GM21390 (cell line): ENCODE measurements around the gene PRSS2.
"Not testable (repeated sequence)": the region's sequence is repeated elsewhere in the genome, so short reads cannot be mapped to it uniquely, and the experiment has no call there.

Source experiments
- ATAC-seq: cut with Tn5 transposase; IDR thresholded peaks from one replicate; pipeline ENCODE4 v1.9.1; 2021; ENCODE audit not compliant: unreplicated experiment

Gene PRSS2

DNA sequence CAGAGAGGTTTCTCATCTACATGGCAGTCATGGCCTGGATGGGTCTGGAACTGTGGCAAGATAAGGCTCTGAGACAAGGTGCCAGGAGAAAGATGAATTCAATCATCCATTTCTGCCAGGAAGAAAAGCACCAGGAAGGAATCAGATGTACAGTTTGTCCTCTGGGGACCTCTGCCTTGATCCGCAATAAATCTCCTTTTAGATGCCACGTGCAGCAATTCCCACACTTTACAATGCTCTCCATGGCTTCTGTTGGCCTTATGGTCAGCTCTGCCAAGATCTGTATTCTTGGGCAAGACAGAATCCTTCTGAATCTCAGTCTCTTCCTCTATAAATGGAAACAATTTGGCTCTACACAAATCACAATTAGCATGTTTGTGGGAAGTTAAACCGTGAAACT, 12.5 kb upstream of the PRSS2 start:
- not testable (repeated sequence) for ATAC-seq

DNA sequence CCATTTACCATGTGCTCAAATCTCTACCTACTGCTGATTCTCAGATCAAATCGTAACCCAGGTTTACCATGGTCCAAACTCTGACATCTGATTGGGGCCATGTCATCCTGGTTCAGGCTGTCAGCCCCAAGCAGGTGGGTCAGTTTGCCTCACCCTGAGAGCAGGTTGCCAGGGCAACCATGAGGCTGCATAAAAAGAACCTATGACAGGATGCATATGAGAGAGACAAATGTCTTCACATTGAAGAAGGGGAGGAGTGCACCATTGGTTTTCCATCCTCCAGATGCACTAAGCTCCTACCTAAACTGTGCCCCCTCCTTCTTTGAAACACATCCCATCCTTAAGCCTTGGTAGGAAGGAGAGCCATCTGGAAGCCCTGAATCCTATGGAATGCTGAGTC, 11.3 kb upstream of the PRSS2 start:
- ATAC-seq: no peak

DNA sequence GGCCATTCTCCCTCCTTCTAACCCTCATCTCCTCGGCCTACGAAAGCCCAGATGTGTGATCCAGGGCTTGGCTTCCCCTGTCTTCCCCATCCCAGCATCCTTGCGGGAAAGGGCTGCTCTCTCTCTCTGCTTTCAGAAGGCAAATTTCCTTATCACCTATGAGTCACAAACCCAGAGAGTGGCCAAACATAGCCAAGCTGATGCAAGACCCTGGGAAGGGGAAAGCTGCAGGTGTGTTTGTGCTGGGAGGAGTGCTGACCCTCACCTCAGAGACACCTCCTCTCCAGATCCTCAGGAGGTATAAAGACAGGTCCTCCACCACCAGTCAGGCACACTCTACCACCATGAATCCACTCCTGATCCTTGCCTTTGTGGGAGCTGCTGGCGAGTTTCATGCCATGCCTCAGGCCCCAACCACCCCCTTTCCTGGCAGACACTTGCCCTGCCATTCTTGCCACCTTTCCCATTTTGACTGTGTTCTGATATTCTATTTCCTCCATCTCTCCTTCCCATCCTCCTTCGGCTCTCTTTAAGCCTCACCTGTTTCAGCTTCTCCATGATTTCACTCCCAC, 10.6 kb upstream of the PRSS2 start:
- no peak for ATAC-seq

DNA sequence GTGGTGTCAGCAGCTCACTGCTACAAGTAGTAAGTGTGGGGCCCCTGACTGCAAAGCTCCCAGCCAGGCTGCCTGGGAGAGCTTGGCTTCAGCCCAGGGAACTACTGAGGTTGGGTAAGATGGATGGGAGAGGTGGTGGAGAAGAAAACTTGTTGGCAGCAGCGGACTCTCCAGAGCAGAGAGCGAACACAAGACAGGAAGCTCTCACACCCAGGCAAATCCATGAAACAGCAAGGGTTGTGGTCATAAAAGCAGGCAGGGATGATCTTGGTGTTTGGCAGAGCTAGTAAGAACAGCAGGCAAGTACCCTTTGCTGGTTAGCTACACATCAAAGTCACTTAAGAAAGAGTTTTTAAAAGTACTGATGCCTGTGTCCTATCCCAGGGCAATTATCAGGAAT, 9.2 kb upstream of the PRSS2 start:
- not testable (repeated sequence) for ATAC-seq

DNA sequence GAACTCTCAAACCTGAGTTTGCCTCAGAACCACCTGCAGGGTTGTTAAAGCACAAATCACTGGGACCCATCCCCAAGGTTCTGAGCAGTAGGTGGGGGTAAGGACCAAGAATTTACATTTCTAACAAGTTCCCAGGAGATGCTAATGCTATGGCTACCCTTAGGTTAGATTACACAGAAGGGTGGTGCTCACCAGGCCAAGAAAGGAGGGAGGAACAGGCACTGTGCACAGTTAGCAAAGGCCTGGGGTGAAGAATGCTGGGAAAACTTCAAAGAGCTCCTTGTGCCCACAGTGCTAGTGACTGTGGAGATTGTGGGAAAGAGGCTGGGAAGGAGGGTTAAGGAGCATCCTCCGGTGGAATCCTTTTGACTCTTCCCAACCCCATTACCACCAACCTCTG, 8.7 kb upstream of the PRSS2 start:
- ATAC-seq: no peak

DNA sequence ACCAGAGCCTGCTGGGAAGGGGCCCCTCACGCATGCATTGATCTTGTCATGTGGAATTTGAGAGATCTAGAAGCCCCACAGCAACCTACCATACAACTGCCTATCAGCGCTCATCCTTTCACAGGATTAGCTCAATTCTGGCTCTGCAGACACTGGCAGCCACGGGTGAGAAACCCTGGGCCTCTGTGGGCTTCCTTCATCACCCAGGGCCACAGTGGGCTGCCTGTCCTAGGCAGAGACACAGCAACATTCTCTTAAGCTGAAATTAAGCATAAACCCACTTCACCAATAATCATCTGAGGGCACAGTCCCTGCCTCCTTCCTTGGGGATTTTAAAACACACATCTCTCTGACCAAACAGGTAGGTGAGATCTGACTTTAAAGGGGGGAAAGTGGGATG, 3.3 kb upstream of the PRSS2 start:
- ATAC-seq: no peak

DNA sequence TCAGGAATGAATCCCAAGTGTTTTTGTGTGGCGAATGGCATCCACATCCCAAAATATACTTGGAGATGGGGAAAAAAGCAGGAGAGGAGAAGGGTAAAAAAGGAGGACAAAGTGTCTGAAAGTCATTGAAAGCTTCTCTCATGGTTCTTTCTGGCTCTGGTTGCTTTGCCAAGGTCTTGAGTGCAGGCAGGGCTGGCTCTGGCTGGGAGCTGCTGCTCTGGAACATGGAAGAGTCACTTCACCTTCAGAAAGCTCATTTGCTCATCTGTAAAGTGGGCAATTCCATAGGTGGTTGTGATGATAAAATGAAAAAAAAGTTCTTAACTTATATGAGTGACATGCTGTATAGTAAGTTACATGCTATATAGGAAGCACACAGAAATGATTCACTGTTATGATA, 2.9 kb upstream of the PRSS2 start:
- no peak for ATAC-seq

DNA sequence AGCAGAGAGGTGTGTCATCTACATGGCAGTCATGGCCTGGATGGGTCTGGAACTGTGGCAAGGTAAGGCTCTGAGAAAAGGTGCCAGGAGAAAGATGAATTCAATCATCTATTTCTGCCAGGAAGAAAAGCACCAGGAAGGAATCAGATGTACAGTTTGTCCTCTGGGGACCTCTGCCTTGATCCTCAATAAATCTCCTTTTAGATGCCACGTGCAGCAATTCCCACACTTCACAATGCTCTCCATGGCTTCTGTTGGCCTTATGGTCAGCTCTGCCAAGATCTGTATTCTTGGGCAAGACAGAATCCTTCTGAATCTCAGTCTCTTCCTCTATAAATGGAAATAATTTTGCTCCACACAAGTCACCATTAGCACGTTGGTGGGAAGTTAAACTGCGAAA, 1.9 kb upstream of the PRSS2 start:
- ATAC-seq: not testable (repeated sequence)

DNA sequence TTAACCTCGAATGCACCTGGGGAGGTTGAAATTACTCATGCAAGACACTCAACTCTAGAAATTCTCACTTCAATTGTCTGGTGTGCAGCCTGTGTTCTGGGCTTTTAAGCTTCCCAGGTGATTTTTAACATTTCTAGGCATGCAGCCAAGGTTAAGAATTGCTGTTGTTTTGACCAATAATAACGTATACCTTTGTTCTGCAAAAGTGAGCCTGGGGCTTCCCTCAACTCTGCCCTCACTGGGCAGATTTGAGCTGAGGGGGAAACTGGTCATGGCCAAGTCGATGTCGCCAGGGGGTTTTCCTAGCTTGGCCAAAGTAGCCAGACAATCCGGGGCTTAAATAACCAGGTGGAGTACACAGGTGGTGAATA, 568 bp downstream of the PRSS2 start:
- peak; percentile 92 for ATAC-seq

DNA sequence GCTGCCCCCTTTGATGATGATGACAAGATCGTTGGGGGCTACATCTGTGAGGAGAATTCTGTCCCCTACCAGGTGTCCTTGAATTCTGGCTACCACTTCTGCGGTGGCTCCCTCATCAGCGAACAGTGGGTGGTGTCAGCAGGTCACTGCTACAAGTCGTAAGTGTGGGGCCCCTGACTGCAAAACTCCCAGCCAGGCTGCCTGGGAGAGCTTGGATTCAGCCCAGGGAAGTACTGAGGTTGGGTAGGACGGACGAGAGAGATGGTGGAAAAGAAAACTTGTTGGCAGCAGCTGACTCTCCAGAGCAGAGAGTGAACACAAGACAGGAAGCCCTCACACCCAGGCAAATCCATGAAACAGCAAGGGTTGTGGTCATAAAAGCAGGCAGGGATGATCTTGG, 1.3 kb downstream of the PRSS2 start:
- no peak for ATAC-seq

DNA sequence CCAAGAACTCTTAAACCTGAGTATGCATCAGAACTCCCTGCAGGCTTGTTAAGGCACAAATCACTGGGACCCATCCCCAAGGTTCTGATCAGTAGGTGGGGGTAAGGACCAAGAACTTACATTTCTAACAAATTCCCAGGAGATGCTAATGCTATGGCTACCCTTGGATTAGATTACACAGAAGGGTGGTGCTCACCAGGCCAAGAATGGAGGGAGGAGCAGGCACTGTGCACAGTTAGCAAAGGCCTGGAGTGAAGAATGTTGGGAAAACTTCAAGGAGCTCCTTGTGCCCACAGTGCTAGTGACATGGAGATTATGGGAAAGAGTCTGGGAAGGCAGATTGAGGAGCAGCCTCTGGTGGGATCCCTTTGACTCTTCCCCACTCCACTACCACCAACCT, 1.9 kb downstream of the PRSS2 start:
- ATAC-seq: no peak

DNA sequence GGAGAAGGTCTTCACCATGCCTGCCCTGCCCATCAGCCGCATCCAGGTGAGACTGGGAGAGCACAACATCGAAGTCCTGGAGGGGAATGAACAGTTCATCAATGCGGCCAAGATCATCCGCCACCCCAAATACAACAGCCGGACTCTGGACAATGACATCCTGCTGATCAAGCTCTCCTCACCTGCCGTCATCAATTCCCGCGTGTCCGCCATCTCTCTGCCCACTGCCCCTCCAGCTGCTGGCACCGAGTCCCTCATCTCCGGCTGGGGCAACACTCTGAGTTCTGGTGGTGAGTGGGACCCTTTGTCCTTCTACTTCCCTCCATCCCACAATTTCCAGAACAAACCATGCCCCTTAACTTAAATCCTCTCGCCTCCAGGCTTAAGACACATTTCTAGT, 2.5 kb downstream of the PRSS2 start:
- ATAC-seq: no peak

DNA sequence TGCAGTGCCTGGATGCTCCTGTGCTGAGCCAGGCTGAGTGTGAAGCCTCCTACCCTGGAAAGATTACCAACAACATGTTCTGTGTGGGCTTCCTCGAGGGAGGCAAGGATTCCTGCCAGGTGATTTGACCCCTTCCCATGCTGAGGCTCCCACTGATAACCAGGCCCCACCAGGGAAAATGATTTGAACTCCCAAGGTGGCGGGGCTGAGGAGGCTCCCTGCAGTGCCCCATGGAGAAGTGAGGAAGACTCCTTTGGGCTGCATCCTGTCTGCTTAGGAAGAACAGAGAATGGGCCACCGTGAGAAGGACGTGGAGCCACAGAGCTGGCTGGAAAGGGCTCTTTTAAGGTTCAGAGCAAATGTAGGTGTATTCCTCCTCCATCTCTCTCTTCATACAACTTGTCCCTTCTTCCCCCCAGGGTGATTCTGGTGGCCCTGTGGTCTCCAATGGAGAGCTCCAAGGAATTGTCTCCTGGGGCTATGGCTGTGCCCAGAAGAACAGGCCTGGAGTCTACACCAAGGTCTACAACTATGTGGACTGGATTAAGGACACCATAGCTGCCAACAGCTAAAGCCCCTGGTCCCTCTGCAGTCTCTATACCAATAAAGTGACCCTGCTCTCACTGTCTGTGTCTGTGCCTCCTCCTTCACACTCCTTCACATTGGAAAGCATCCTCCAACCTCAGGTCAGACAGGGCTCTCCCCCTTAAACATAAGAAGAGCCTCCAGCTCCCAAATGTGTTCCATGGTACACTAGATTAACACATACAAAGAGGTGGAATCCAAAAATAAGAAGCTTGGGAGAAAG, 3.4 kb downstream of the PRSS2 start:
- no peak for ATAC-seq

DNA sequence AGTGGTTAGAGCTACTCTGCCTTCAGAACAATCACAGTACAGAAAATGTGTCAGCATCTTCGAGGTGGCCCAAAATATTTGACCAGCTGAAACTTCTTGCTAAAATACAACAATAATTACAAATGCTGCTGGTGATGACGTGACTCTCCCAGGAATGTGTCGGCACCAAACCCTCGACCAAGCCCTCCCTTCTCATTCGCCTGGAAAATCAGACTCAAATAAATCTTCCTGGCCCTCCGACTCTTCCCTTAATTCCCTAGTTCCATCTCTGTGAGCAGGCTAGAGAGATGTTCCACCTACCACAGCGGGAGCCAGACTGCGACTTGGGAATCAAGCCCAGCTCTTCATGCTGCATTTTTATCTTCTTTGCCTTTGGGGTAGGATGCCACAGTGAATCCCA, 4.1 kb downstream of the PRSS2 start:
- ATAC-seq: no peak

DNA sequence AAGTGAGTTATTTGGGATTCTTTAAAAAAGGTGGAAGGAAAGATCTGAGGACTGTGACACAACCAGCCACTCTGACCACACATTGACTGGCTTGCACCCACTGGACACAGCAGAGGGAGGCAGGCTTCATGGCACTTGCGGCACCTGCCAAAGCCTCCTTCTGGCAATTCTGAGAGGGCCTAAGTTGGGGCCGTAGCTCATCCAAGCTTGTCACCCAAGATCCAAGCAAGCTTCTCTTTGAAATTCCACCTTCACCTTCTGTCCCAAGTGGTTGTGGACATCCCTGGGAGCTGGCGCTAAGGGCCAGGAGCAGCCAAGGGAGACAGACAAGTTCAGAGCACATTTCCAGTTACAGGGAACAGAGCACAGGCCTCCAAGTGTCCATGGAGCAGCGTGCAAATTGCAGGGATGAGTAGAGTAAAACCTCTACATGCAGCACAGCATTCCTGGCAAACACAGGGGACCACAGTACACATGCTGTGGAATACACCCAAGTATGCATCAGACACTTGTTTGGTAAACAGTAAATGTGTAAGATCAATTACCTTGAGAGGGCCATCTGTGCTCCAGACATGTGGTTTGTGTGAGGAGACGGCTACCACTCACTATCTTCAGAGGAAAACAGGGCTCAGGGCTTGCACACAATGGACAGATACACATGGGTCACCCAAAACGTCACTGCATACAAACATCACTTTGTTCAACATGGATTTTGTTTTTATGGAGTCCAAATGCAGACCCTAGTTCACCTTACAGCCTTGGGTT, 4.8 kb downstream of the PRSS2 start:
- ATAC-seq: not testable (repeated sequence)

DNA sequence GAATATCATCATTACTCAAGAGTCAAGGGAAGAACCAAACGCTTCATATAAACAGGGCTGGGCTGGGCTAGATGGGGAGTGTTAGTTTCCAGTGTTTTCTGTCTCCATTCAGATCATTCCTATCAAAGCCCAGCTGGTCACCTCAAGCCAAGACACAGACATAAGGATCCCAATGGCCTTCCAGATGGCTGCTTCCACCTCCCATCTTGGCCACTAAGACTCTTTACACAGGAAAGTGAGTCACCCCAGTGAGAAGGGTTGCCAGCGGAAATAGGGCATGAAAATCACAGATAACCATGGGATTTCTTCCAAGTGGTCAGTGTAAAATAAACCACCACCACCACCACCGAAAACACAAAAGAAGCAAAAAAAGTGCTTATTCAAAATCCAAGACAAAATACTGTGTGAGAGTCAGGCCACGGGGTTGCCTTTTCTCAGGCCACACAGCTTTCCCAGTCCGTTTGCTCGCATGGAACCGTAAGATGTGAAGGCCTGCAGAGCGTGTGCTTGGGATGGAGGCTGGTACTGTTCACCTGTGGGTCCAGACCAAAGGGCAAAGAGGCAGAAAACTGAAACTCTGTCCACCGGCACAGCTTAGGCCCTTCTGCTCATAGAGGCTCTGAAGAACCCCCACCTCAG, 5.6 kb downstream of the PRSS2 start:
- no peak for ATAC-seq

DNA sequence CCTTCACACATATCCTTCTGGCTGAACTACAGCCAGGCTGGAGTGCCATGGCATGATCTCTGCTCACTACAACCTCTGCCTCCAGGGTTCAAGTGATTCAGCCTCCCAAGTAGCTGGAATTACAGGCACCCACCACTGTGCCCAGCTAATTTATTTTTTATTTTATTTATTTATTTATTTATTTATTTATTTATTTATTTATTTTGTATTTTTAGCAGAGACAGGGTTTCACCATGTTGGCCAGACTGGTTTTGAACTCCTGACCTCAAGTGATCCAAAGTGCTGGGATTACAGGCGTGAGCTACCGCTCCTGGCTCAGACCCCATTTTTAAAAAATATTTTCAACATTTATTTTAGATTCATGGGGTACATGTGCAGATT, 6.1 kb downstream of the PRSS2 start:
- ATAC-seq: not testable (repeated sequence)

DNA sequence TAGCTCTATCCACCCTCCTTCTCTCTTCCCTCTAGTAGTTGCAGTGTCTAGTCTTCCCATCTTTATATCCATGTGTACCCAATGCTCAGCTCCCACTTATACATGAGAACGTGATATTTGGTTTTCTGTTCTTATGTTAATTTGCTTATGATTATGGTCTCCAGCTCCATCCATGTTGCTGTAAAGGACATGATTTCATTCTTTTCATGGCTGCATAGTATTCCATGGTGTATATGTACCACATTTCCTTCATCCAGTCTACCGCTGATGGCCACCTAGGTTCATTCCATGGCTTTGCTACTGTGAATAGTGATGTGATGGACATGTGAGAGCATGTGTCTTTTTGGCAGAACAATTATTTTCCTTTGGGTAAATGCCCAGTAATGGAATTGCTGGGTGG, 6.5 kb downstream of the PRSS2 start:
- no peak for ATAC-seq

DNA sequence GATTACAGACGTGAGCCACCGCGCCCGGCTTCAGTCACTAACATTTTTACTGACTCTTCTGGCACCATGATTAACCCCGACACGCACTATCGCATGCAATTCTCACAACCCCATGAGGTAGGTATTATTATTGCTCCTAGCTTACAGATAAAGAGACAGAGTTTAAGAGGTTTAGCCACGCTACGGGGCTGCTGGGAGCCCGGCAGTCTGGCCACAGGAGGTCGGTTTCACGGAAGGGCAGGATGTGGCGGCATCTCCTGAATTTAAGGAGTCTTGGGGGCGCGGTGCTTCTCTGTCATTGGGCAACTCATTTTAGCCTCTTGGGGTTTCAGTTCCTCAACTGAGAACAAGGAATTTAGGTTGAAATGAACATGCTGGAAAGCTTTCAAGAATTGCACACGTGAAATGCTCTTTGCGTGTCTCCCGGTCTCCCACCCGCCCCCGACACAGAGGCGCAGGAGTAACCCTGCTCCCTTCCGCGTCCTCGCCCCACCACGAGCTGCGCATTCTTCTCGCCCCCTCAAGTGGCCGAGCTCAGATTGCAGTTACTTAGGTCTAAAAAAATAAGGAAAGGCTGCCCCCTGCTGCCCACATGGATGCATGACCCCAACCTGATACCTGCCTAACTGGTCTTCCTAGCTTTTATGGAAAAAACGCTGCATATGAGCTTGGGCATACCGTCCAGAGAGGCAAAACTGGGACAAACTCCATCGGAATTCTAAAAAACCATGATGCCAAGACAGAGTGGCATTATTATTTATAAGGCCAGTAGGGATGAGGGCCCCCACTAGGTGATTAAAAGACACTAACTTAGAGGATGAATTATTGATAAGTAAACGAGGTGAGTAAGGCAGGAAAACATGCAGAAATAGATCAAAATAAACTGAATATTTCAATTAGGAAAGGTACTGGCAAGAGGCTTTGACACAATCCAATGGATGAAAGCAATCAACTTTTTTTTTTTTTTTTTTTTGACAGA, 12.4 kb downstream of the PRSS2 start:
- peak; percentile 92 for ATAC-seq

DNA sequence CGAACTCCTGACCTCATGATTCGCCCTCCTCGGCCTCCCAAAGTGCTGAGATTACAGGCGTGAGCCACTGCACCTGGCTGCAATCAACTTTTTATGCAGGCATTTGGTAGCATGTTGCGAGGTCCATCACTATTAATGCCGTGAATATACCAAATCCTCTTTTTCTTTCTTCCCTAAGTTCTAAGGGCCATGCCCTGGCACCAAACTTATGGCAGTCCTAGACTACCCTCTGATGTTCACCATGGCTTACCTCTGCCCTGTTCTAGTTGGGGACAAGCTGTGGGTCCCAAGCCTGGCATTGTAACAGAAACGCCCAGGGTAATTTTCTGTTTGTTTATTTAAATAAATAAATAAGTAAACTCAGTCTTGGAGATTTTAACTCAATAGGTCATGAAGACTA, 13.3 kb downstream of the PRSS2 start:
- no peak for ATAC-seq

DNA sequence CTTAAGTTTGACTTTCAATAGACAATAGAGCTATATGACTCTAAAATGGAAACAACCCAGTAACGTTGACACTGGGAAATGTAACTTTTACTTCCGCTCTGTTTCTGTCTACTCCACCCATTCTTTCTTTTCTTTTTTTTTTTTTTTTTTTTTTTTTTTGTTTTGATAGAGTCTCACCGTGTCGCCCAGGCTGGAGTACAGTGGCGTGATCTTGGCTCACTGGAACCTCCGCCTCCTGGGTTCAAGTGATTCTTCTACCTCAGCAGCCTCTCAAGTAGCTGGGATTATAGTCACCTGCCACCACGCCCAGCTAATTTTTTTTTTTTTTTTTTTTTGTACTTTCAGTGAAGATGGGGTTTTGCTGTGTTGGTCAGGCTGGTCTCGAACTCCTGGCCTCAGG, 13.9 kb downstream of the PRSS2 start:
- no peak for ATAC-seq
